ENCODE measurements around the gene VARS1. TPM values are rescaled to one million over a fixed set of nuclear protein-coding genes. Genes with fewer than 3 reads are reported as not detected.

The VARS1 gene
- total RNA-seq, 1 experiment from 2014 or later = 132 TPM

DNA sequence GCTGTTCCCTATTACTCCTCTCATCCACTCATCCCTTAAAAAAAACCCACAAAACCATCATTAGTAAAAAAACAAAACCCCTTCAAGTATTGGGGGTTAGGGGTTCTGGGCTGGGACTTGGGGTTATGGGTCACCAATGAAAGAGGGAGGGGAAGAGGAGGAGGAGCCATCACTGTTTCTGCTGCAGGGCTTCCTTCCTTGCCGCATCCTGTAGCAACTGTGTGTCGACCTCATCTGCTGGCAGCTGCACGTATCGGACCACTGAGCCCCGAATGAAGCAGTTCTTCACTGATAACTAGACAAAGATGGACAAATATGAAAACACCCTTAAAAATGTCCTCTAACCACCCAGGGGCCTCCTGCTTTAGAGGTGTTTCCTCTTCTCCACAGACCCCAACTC lies 2.0 kb upstream of the VARS1 start:
- peaks cover 6% of the 10 kb centered on the region for H3K4me1 Mint-ChIP-seq (ENCODE audit: low read depth, unreplicated experiment)
- TF ChIP-seq, protein P1, sequence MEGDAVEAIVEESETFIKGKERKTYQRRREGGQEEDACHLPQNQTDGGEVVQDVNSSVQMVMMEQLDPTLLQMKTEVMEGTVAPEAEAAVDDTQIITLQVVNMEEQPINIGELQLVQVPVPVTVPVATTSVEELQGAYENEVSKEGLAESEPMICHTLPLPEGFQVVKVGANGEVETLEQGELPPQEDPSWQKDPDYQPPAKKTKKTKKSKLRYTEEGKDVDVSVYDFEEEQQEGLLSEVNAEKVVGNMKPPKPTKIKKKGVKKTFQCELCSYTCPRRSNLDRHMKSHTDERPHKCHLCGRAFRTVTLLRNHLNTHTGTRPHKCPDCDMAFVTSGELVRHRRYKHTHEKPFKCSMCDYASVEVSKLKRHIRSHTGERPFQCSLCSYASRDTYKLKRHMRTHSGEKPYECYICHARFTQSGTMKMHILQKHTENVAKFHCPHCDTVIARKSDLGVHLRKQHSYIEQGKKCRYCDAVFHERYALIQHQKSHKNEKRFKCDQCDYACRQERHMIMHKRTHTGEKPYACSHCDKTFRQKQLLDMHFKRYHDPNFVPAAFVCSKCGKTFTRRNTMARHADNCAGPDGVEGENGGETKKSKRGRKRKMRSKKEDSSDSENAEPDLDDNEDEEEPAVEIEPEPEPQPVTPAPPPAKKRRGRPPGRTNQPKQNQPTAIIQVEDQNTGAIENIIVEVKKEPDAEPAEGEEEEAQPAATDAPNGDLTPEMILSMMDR (IDR thresholded peaks at IDR 0.05; ENCODE audit: insufficient read depth in 1 of 2, low read depth in 1 of 2, low read length in 1 of 2, severe bottlenecking in 1 of 2, unreplicated experiment in 1 of 2) = no peak
- H3K27ac Mint-ChIP-seq (ENCODE audit: unreplicated experiment) = no peak overlapping the region
- POLR2A ChIA-PET = no interaction called here
- 0 out of 2 replicates have a peak, but pooled peaks cover 3% of the 10 kb centered on the region for H3K4me1 ChIP-seq
- H3K9me3 Mint-ChIP-seq (ENCODE audit: unreplicated experiment) = no peaks in the 10 kb centered on the region
- H3K9me3 ChIP-seq = no peaks in the 10 kb centered on the region
- H3K4me3 Mint-ChIP-seq (ENCODE audit: unreplicated experiment) = no peak overlapping the region
- no peaks in the 10 kb centered on the region for H3K36me3 ChIP-seq (ENCODE audit: control insufficient read depth, insufficient read depth, low read length)
- no peak for DNase-seq
- BruUV-seq (replicated peaks) = no TSS peak
- intact Hi-C loops (cut with micrococcal nuclease; ENCODE audit: unreplicated experiment) = no loop called here
- no peaks in the 10 kb centered on the region for H3K27me3 ChIP-seq (replicated peaks; ENCODE audit: control insufficient read depth, insufficient read depth, low read length)
- H3K27me3 Mint-ChIP-seq (ENCODE audit: insufficient read depth, unreplicated experiment) = no peaks in the 10 kb centered on the region
- H3K36me3 Mint-ChIP-seq (ENCODE audit: insufficient read depth, unreplicated experiment) = peaks cover 22% of the 10 kb centered on the region
- CTCF ChIA-PET = no interaction called here
- no peak overlapping the region for H3K4me3 ChIP-seq (ENCODE audit: low read depth, low read length)

DNA sequence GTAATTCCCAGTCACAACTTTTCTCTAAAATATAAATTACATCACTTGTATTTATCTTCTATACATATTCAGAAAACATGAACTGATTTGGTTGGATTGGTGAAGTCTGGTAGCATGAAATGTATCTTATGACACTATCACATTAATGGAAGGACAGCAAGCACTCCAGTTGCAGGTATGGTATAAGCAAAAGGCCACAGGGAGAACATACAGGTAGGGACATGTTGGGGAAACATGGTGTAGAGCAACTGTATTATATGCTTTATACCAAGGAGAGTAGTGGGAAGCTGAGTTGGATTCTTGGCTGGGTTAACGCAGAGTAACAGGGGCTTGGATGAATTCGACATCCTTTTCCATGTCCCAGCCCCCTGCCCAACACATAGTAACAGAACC lies 1.4 kb upstream of the VARS1 start:
- no peak overlapping the region for H3K27ac Mint-ChIP-seq (ENCODE audit: unreplicated experiment)
- no peak for DNase-seq
- TF ChIP-seq, protein P1 (IDR thresholded peaks at IDR 0.05; ENCODE audit: insufficient read depth in 1 of 2, low read depth in 1 of 2, low read length in 1 of 2, severe bottlenecking in 1 of 2, unreplicated experiment in 1 of 2) = no peak
- POLR2A ChIA-PET = no interaction called here
- H3K9me3 Mint-ChIP-seq (ENCODE audit: unreplicated experiment) = no peaks in the 10 kb centered on the region
- BruUV-seq (replicated peaks) = no TSS peak
- no peaks in the 10 kb centered on the region for H3K27me3 Mint-ChIP-seq (ENCODE audit: insufficient read depth, unreplicated experiment)
- Histone ChIP-seq H3K36me3 (ENCODE audit: control insufficient read depth, insufficient read depth, low read length) (no peaks in the 10 kb centered on the region), H3K4me1 (0 out of 2 replicates have a peak, but pooled peaks cover 3% of the 10 kb centered on the region), H3K27me3 (replicated peaks; ENCODE audit: control insufficient read depth, insufficient read depth, low read length) (no peaks in the 10 kb centered on the region), H3K4me3 (ENCODE audit: low read depth, low read length) (no peak overlapping the region), H3K9me3 (no peaks in the 10 kb centered on the region)
- peaks cover 6% of the 10 kb centered on the region for H3K4me1 Mint-ChIP-seq (ENCODE audit: low read depth, unreplicated experiment)
- H3K4me3 Mint-ChIP-seq (ENCODE audit: unreplicated experiment) = no peak overlapping the region
- intact Hi-C loops (cut with micrococcal nuclease; ENCODE audit: unreplicated experiment) = loop anchor here (1.0 kb wide), 2 partner anchors 30 to 68 kb away; partner anchors contain the start of genes DDAH2 and HSPA1B
- peaks cover 22% of the 10 kb centered on the region for H3K36me3 Mint-ChIP-seq (ENCODE audit: insufficient read depth, unreplicated experiment)
- CTCF ChIA-PET = interaction anchor here (2.9 kb wide), 1 partner anchor 10 kb away, joined by 21 read pairs; the partner anchor contains the start of gene LSM2

DNA sequence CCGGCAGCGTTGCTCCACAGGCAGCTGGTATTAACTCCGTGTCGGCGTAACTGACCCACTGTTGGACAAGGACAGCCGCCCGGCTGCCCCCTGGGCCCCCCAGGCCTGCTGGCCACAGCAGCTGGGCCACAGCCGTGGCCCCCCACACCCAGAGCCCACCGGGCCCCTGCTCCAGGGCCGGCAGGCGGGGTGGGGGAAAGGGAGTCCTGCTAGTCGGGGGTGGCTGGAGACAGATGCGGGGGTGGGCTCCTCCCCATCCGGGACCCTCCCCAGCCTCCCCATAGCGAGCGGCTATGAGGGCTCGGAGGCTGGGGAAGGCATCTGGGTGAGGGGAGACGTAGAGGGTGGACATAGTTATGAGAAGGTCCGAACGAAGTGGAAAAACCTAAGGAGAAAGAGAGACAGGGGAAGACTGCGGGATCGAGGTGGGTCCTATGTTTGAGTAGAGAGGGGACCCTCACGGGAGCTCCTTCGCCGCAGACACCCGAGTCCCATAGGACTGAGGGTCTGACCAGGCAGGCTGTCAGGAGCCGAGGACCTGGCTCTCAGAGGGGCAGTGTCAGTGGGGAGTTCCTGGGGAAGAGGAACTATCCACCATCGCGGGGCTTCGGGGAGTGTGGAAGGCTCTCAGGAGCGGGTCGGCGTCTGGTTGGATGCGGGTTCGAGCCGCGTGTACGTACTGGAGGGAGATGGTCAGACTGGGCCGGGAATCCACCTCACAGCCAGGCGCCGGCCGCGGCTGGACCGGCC lies 511 bp downstream of the VARS1 start:
- Mint-ChIP-seq H3K27me3 (ENCODE audit: insufficient read depth, unreplicated experiment) (no peaks in the 10 kb centered on the region), H3K4me3 (ENCODE audit: unreplicated experiment) (peak overlapping the region; percentile 98), H3K9me3 (ENCODE audit: unreplicated experiment) (no peaks in the 10 kb centered on the region), H3K36me3 (ENCODE audit: insufficient read depth, unreplicated experiment) (peaks cover 33% of the 10 kb centered on the region), H3K27ac (ENCODE audit: unreplicated experiment) (peak overlapping the region; percentile 94), H3K4me1 (ENCODE audit: low read depth, unreplicated experiment) (peaks cover 21% of the 10 kb centered on the region)
- intact Hi-C loops (cut with micrococcal nuclease; ENCODE audit: unreplicated experiment) = no loop called here
- CTCF ChIA-PET = interaction anchor here (0.6 to 2.9 kb wide), 5 partner anchors 9 to 68 kb away, joined by 4 to 21 read pairs (median 6); partner anchors contain the start of genes HSPA1A, HSPA1L, LSM2 and NEU1
- POLR2A ChIA-PET = interaction anchor here (0.6 to 2.1 kb wide), 8 partner anchors 11 to 68 kb away, joined by 3 to 29 read pairs (median 5); partner anchors contain the start of genes HSPA1A, HSPA1B, HSPA1L and LSM2
- TF ChIP-seq, protein P1 (IDR thresholded peaks at IDR 0.05; ENCODE audit: insufficient read depth in 1 of 2, low read depth in 1 of 2, low read length in 1 of 2, severe bottlenecking in 1 of 2, unreplicated experiment in 1 of 2) = no peak
- no peaks in the 10 kb centered on the region for H3K9me3 ChIP-seq
- H3K4me3 ChIP-seq (ENCODE audit: low read depth, low read length) = peak overlapping the region; percentile 80
- H3K27me3 ChIP-seq (replicated peaks; ENCODE audit: control insufficient read depth, insufficient read depth, low read length) = no peaks in the 10 kb centered on the region
- peak in 1 of 2 experiments; percentile 19 for DNase-seq
- no peaks in the 10 kb centered on the region for H3K36me3 ChIP-seq (ENCODE audit: control insufficient read depth, insufficient read depth, low read length)
- H3K4me1 ChIP-seq = 0 out of 2 replicates have a peak, but pooled peaks cover 3% of the 10 kb centered on the region
- no TSS peak for BruUV-seq (replicated peaks)

Data from Caco-2 (cell line).